Mucosa of gallbladder (tissue), 1 donor: ENCODE data around the gene PPP1R3E. TPM values are rescaled to one million over a fixed set of nuclear protein-coding genes. Genes with fewer than 3 reads are reported as not detected.

ENCODE experiments used
- DNase-seq: peaks from one replicate; pipeline ENCODE4 v3.0.0-alpha.2; 2020; ENCODE audit warnings: low spot score
- total RNA-seq: library from RNA; stranded (reverse); gene quantifications from one replicate; pipeline ENCODE4 v1.2.1, GENCODE V29; 2021
- donor health status: DM: no; HTN: no; CAD: no.

Gene PPP1R3E
- total RNA-seq, 1 donor from 2014 or later: 24.4 TPM

DNA sequence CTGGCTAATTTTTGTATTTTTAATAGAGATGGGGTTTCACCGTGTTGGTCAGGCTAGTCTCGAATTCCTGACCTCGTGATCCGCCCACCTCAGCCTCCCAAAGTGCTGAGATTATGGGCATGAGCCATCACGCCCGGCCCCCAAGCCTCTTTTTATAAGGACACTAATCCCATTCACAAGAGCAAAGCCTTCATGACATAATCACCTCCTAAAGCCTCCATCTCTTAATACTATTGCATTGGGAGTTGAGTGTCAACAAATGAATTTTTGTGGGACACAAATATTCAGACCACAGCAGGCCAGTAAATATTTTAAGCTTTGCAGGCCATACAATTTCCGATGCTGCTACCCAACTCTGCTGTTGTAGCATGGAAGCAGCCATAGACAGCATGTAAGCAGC, 54.1 kb downstream of the PPP1R3E start:
- no peak for DNase-seq

Other genes starting within 250 kb of the PPP1R3E start
- 22.1 TPM for gene CDH24, start 245.3 kb downstream of the PPP1R3E start, total RNA-seq
- gene ACIN1, start 207.7 kb downstream of the PPP1R3E start, total RNA-seq: 196 TPM
- gene C14orf119, start 207.4 kb downstream of the PPP1R3E start, total RNA-seq: 46.1 TPM
- gene CIROP, start 197.9 kb downstream of the PPP1R3E start, total RNA-seq: not detected
- gene CEBPE, start 183.6 kb downstream of the PPP1R3E start, total RNA-seq: 0.20 TPM
- gene SLC7A8, start 119.2 kb downstream of the PPP1R3E start, total RNA-seq: 98.5 TPM
- 0.20 TPM for gene RNF212B, start 64.9 kb downstream of the PPP1R3E start, total RNA-seq
- gene HOMEZ, start 16.7 kb downstream of the PPP1R3E start, total RNA-seq: 26.0 TPM
- gene BCL2L2, start 4.0 kb upstream of the PPP1R3E start, total RNA-seq: 54.2 TPM
- gene PABPN1, start 18.6 kb upstream of the PPP1R3E start, total RNA-seq: 186 TPM
- 64.3 TPM for gene SLC22A17, start 50.0 kb upstream of the PPP1R3E start, total RNA-seq
- 10.8 TPM for gene EFS, start 62.3 kb upstream of the PPP1R3E start, total RNA-seq
- gene IL25, start 70.0 kb upstream of the PPP1R3E start, total RNA-seq: not detected
- gene CMTM5, start 74.2 kb upstream of the PPP1R3E start, total RNA-seq: 2.2 TPM
- gene MYH6, start 105.4 kb upstream of the PPP1R3E start, total RNA-seq: not detected
- 0.12 TPM for gene MYH7, start 132.8 kb upstream of the PPP1R3E start, total RNA-seq
- 22.9 TPM for gene NGDN, start 166.8 kb upstream of the PPP1R3E start, total RNA-seq
- gene ZFHX2, start 248.9 kb upstream of the PPP1R3E start, total RNA-seq: 12.5 TPM